ENCODE measurements around the gene OVOL1. TPM values are rescaled to one million over a fixed set of nuclear protein-coding genes. Genes with fewer than 3 reads are reported as not detected.

OVOL1 gene
- total and polyA plus RNA-seq, 4 donors: 0.05 TPM; not detected in 3

DNA sequence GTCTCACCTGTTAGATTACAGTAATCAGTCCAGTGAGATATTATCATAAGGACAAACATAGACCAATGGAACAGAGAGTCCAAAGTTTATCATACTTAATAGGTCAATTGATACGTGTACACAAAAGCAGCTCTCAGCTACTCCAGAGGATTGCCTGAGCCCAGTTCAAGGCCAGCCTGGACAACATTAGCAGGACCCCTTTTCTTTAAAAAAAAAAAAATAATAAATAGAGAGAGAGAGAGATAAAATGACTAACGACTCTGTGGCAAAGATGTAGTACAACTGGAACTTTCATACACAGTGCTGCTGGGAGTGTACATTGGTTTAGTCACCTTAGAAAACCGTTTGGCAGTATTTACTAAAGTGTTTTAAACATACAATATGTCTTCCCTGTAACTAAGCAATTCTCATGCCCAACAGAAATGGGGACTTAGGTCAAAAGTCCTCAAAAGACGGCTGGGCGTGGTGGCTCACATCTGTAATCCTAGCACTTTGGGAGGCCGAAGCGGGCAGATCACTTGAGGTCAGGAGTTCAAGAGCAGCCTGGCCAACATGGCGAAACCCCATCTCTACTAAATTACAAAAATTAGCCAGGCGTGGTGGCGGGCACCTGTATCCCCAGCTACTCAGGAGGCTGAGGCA, 57.5 kb downstream of the OVOL1 start:
- 77% methylated on average over 10 of the region's 10 CpGs for WGBS
- H3K36me3 ChIP-seq (ENCODE audit: control insufficient read depth in 4 of 4, insufficient read depth in 3 of 4, low read depth in 1 of 4, low read length in 3 of 4): no peaks in the 10 kb centered on the region
- H3K27me3 ChIP-seq (ENCODE audit: control insufficient read depth in 4 of 4, insufficient read depth in 4 of 4, low read length in 3 of 4): no peaks in the 10 kb centered on the region
- H3K27ac ChIP-seq (ENCODE audit: low read depth in 1 of 2, low read length in 2 of 2): no peak overlapping the region
- no peak overlapping the region for H3K4me3 ChIP-seq (ENCODE audit: low read depth in 1 of 3, low read length in 3 of 3)
- H3K9me3 ChIP-seq (ENCODE audit: control insufficient read depth in 4 of 4, low read length in 3 of 4): no peaks in the 10 kb centered on the region
- H3K4me1 ChIP-seq (ENCODE audit: control insufficient read depth in 4 of 4, insufficient read depth in 4 of 4, low read length in 3 of 4): peaks cover 0 to 2% (median 0%) of the 10 kb centered on the region in 4 donors
- DNase-seq (ENCODE audit: low spot score): no peak
- no peak overlapping the region for H3K9ac ChIP-seq (ENCODE audit: low read depth in 1 of 2, low read length in 2 of 2)
- TF ChIP-seq, protein P1, sequence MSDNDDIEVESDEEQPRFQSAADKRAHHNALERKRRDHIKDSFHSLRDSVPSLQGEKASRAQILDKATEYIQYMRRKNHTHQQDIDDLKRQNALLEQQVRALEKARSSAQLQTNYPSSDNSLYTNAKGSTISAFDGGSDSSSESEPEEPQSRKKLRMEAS (IDR thresholded peaks at IDR 0.05): no peak
- TF ChIP-seq SP1 (IDR thresholded peaks at IDR 0.05) (no peak), RXRA (IDR thresholded peaks at IDR 0.05) (no peak), NR2F2 (IDR thresholded peaks at IDR 0.05) (no peak), EGR1 (IDR thresholded peaks at IDR 0.05; ENCODE audit: low read depth in 2 of 2) (no peak), HNF4G (IDR thresholded peaks at IDR 0.05) (no peak), FOXA2 (IDR thresholded peaks at IDR 0.05) (no peak), YY1 (IDR thresholded peaks at IDR 0.05) (no peak), FOXA1 (IDR thresholded peaks at IDR 0.05) (no peak), RAD21 (IDR thresholded peaks at IDR 0.05) (no peak), HNF4A (conservative IDR thresholded peaks at IDR 0.05) (no peak)
- TF ChIP-seq, protein P2, sequence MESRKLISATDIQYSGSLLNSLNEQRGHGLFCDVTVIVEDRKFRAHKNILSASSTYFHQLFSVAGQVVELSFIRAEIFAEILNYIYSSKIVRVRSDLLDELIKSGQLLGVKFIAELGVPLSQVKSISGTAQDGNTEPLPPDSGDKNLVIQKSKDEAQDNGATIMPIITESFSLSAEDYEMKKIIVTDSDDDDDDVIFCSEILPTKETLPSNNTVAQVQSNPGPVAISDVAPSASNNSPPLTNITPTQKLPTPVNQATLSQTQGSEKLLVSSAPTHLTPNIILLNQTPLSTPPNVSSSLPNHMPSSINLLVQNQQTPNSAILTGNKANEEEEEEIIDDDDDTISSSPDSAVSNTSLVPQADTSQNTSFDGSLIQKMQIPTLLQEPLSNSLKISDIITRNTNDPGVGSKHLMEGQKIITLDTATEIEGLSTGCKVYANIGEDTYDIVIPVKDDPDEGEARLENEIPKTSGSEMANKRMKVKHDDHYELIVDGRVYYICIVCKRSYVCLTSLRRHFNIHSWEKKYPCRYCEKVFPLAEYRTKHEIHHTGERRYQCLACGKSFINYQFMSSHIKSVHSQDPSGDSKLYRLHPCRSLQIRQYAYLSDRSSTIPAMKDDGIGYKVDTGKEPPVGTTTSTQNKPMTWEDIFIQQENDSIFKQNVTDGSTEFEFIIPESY (IDR thresholded peaks at IDR 0.05): no peak
- TF ChIP-seq, protein P3, sequence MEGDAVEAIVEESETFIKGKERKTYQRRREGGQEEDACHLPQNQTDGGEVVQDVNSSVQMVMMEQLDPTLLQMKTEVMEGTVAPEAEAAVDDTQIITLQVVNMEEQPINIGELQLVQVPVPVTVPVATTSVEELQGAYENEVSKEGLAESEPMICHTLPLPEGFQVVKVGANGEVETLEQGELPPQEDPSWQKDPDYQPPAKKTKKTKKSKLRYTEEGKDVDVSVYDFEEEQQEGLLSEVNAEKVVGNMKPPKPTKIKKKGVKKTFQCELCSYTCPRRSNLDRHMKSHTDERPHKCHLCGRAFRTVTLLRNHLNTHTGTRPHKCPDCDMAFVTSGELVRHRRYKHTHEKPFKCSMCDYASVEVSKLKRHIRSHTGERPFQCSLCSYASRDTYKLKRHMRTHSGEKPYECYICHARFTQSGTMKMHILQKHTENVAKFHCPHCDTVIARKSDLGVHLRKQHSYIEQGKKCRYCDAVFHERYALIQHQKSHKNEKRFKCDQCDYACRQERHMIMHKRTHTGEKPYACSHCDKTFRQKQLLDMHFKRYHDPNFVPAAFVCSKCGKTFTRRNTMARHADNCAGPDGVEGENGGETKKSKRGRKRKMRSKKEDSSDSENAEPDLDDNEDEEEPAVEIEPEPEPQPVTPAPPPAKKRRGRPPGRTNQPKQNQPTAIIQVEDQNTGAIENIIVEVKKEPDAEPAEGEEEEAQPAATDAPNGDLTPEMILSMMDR (IDR thresholded peaks at IDR 0.05; ENCODE audit: low read depth, low read length, missing input control): no peak
- TF ChIP-seq, protein P4, sequence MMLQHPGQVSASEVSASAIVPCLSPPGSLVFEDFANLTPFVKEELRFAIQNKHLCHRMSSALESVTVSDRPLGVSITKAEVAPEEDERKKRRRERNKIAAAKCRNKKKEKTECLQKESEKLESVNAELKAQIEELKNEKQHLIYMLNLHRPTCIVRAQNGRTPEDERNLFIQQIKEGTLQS (IDR thresholded peaks at IDR 0.05): no peak

Other genes with a start within 250 kb of the OVOL1 start
- 10 to 100 TPM; 16.0 to 17.9 TPM for gene LTBP3, start 228.7 kb upstream of the OVOL1 start, total RNA-seq
- gene LTBP3, start 228.7 kb upstream of the OVOL1 start, polyA plus RNA-seq: 10 to 100 TPM in 1 of 2 donors, 1 to 10 TPM in 1; 8.8 to 46.2 TPM
- gene ZNRD2, start 216.6 kb upstream of the OVOL1 start, total RNA-seq: 10 to 100 TPM; 18.2 to 22.7 TPM
- 10 to 100 TPM; 33.3 to 39.5 TPM for gene ZNRD2, start 216.6 kb upstream of the OVOL1 start, polyA plus RNA-seq
- 10 to 100 TPM in 1 of 2 donors, 1 to 10 TPM in 1; 4.7 to 16.7 TPM for gene FAM89B, start 214.5 kb upstream of the OVOL1 start, total RNA-seq
- 10 to 100 TPM in 1 of 2 donors, 1 to 10 TPM in 1; 7.7 to 11.4 TPM for gene FAM89B, start 214.5 kb upstream of the OVOL1 start, polyA plus RNA-seq
- gene EHBP1L1, start 211.0 kb upstream of the OVOL1 start, total RNA-seq: 100 to 1,000 TPM in 1 of 2 donors, 10 to 100 TPM in 1; 13.6 to 120 TPM
- 1 to 10 TPM; 1.1 to 6.5 TPM for gene EHBP1L1, start 211.0 kb upstream of the OVOL1 start, polyA plus RNA-seq
- gene KCNK7, start 191.3 kb upstream of the OVOL1 start, total RNA-seq: under 1 TPM; 0.14 to 0.17 TPM
- gene KCNK7, start 191.3 kb upstream of the OVOL1 start, polyA plus RNA-seq: under 1 TPM; 0.32 TPM
- gene MAP3K11, start 172.8 kb upstream of the OVOL1 start, total RNA-seq: 10 to 100 TPM; 23.7 to 49.3 TPM
- 10 to 100 TPM; 22.9 to 49.7 TPM for gene MAP3K11, start 172.8 kb upstream of the OVOL1 start, polyA plus RNA-seq
- gene PCNX3, start 171.3 kb upstream of the OVOL1 start, total RNA-seq: 10 to 100 TPM; 11.5 to 13.4 TPM
- gene PCNX3, start 171.3 kb upstream of the OVOL1 start, polyA plus RNA-seq: 10 to 100 TPM in 1 of 2 donors, 1 to 10 TPM in 1; 4.7 to 12.8 TPM
- 10 to 100 TPM; 15.4 to 34.9 TPM for gene SIPA1, start 149.0 kb upstream of the OVOL1 start, total RNA-seq
- gene SIPA1, start 149.0 kb upstream of the OVOL1 start, polyA plus RNA-seq: 10 to 100 TPM; 16.1 to 29.5 TPM
- gene RELA, start 124.1 kb upstream of the OVOL1 start, total RNA-seq: 10 to 100 TPM; 11.1 to 22.6 TPM
- gene RELA, start 124.1 kb upstream of the OVOL1 start, polyA plus RNA-seq: 10 to 100 TPM; 21.3 to 30.7 TPM
- gene KAT5, start 74.8 kb upstream of the OVOL1 start, total RNA-seq: 10 to 100 TPM; 16.1 to 20.7 TPM
- 10 to 100 TPM; 15.5 to 22.9 TPM for gene KAT5, start 74.8 kb upstream of the OVOL1 start, polyA plus RNA-seq
- gene RNASEH2C, start 66.3 kb upstream of the OVOL1 start, total RNA-seq: 10 to 100 TPM; 20.5 to 32.4 TPM
- gene RNASEH2C, start 66.3 kb upstream of the OVOL1 start, polyA plus RNA-seq: 10 to 100 TPM; 45.7 to 72.1 TPM
- 10 to 100 TPM in 1 of 2 donors, 1 to 10 TPM in 1; 4.7 to 10.8 TPM for gene AP5B1, start 6.1 kb upstream of the OVOL1 start, total RNA-seq
- 1 to 10 TPM; 2.0 to 5.2 TPM for gene AP5B1, start 6.1 kb upstream of the OVOL1 start, polyA plus RNA-seq
- under 1 TPM; under 0.01 to 0.09 TPM for gene SNX32, start 46.9 kb downstream of the OVOL1 start, total RNA-seq
- under 1 TPM; 0.02 to 0.38 TPM for gene SNX32, start 46.9 kb downstream of the OVOL1 start, polyA plus RNA-seq
- gene CFL1, start 71.1 kb downstream of the OVOL1 start, total RNA-seq: 100 to 1,000 TPM; 184 to 186 TPM
- gene CFL1, start 71.1 kb downstream of the OVOL1 start, polyA plus RNA-seq: 100 to 1,000 TPM; 377 to 498 TPM
- gene MUS81, start 73.4 kb downstream of the OVOL1 start, total RNA-seq: 10 to 100 TPM; 20.2 to 24.7 TPM
- 10 to 100 TPM; 11.0 to 12.9 TPM for gene MUS81, start 73.4 kb downstream of the OVOL1 start, polyA plus RNA-seq
- gene EFEMP2, start 85.7 kb downstream of the OVOL1 start, total RNA-seq: 1 to 10 TPM; 5.0 to 5.2 TPM
- 10 to 100 TPM in 1 of 2 donors, 1 to 10 TPM in 1; 5.5 to 10.7 TPM for gene EFEMP2, start 85.7 kb downstream of the OVOL1 start, polyA plus RNA-seq
- 1 to 10 TPM; 1.3 to 2.9 TPM for gene CTSW, start 92.8 kb downstream of the OVOL1 start, total RNA-seq
- gene CTSW, start 92.8 kb downstream of the OVOL1 start, polyA plus RNA-seq: 1 to 10 TPM; 2.0 to 2.2 TPM
- gene FIBP, start 101.4 kb downstream of the OVOL1 start, total RNA-seq: 10 to 100 TPM; 23.7 to 45.4 TPM
- gene FIBP, start 101.4 kb downstream of the OVOL1 start, polyA plus RNA-seq: 10 to 100 TPM; 27.2 to 30.9 TPM
- 1 to 10 TPM; 6.8 to 7.0 TPM for gene CCDC85B, start 103.6 kb downstream of the OVOL1 start, total RNA-seq
- gene CCDC85B, start 103.6 kb downstream of the OVOL1 start, polyA plus RNA-seq: 10 to 100 TPM in 1 of 2 donors, 1 to 10 TPM in 1; 4.3 to 12.6 TPM
- gene FOSL1, start 113.3 kb downstream of the OVOL1 start, total RNA-seq: under 1 TPM in 1 of 2 donors, not detected in 1; 0.17 TPM
- under 1 TPM in 1 of 2 donors, not detected in 1; 0.20 TPM for gene FOSL1, start 113.3 kb downstream of the OVOL1 start, polyA plus RNA-seq
- gene C11orf68, start 132.0 kb downstream of the OVOL1 start, total RNA-seq: 1 to 10 TPM; 4.4 to 9.9 TPM
- gene C11orf68, start 132.0 kb downstream of the OVOL1 start, polyA plus RNA-seq: 10 to 100 TPM; 12.6 to 15.4 TPM
- gene DRAP1, start 132.4 kb downstream of the OVOL1 start, total RNA-seq: 10 to 100 TPM; 18.1 to 47.2 TPM
- 10 to 100 TPM; 37.3 to 57.3 TPM for gene DRAP1, start 132.4 kb downstream of the OVOL1 start, polyA plus RNA-seq
- not detected for gene TSGA10IP, start 158.4 kb downstream of the OVOL1 start, total RNA-seq
- under 1 TPM in 1 of 2 donors, not detected in 1; 0.02 TPM for gene TSGA10IP, start 158.4 kb downstream of the OVOL1 start, polyA plus RNA-seq
- gene SART1, start 174.7 kb downstream of the OVOL1 start, total RNA-seq: 10 to 100 TPM; 15.1 to 24.3 TPM
- gene SART1, start 174.7 kb downstream of the OVOL1 start, polyA plus RNA-seq: 10 to 100 TPM; 13.6 to 15.1 TPM
- 10 to 100 TPM; 15.9 to 18.2 TPM for gene EIF1AD, start 215.1 kb downstream of the OVOL1 start, total RNA-seq
- 10 to 100 TPM in 1 of 2 donors, 1 to 10 TPM in 1; 6.3 to 12.6 TPM for gene EIF1AD, start 215.1 kb downstream of the OVOL1 start, polyA plus RNA-seq
- 10 to 100 TPM; 10.7 to 11.1 TPM for gene BANF1, start 215.4 kb downstream of the OVOL1 start, total RNA-seq
- gene BANF1, start 215.4 kb downstream of the OVOL1 start, polyA plus RNA-seq: 10 to 100 TPM; 83.0 to 100.0 TPM
- not detected for gene CST6, start 224.9 kb downstream of the OVOL1 start, total RNA-seq
- gene CST6, start 224.9 kb downstream of the OVOL1 start, polyA plus RNA-seq: not detected
- gene CATSPER1, start 239.4 kb downstream of the OVOL1 start, total RNA-seq: under 1 TPM in 1 of 2 donors, not detected in 1; 0.17 TPM
- not detected for gene CATSPER1, start 239.4 kb downstream of the OVOL1 start, polyA plus RNA-seq

Data from liver (tissue), 9 donors.